H9 (cell line): ENCODE measurements around the gene FARP1. TPM values are rescaled to one million over a fixed set of nuclear protein-coding genes. Genes with fewer than 3 reads are reported as not detected.

Source experiments
- DNase-seq: peaks from one replicate; pipeline ENCODE4 v3.0.0-alpha.2; 2017
- H2AFZ ChIP-seq: one replicate; pipeline ENCODE4 v1.6.1; 2013; ENCODE audit warnings: mild to moderate bottlenecking, low read length, control low read depth, moderate library complexity
- H2AK5ac ChIP-seq: 2 replicates; pipeline ENCODE4 v1.6.1; 2013; ENCODE audit warnings: low read length, control low read depth, mixed read lengths; ENCODE audit not compliant: insufficient read length
- H2BK120ac ChIP-seq: one replicate; pipeline ENCODE4 v1.6.1; 2013; ENCODE audit warnings: low read depth, mild to moderate bottlenecking, low read length, control low read depth, inconsistent platforms; ENCODE audit not compliant: poor library complexity, severe bottlenecking
- H2BK12ac ChIP-seq: 2 replicates; pipeline ENCODE4 v1.6.1; 2013; ENCODE audit warnings: low read length, control low read depth, mixed read lengths, low read depth; ENCODE audit not compliant: insufficient read length
- H2BK15ac ChIP-seq: 2 replicates; pipeline ENCODE4 v1.6.1; 2013; ENCODE audit warnings: low read depth, low read length, control low read depth
- H2BK20ac ChIP-seq: one replicate; pipeline ENCODE4 v1.6.1; 2013; ENCODE audit warnings: low read depth, mild to moderate bottlenecking, low read length, control low read depth, inconsistent platforms; ENCODE audit not compliant: poor library complexity, severe bottlenecking
- H2BK5ac ChIP-seq: 2 replicates; pipeline ENCODE4 v1.6.1; 2013; ENCODE audit warnings: low read length, control low read depth, mixed read lengths; ENCODE audit not compliant: insufficient read length
- H3K14ac ChIP-seq: 2 replicates; pipeline ENCODE4 v1.6.1; 2013; ENCODE audit warnings: low read length, control low read depth; ENCODE audit not compliant: insufficient read depth
- H3K18ac ChIP-seq: 2 replicates; pipeline ENCODE4 v1.6.1; 2013; ENCODE audit warnings: low read depth, mild to moderate bottlenecking, mixed read lengths, low read length, control low read depth; ENCODE audit not compliant: insufficient read length
- H3K23ac ChIP-seq: 2 replicates; pipeline ENCODE4 v1.6.1; 2013; ENCODE audit warnings: low read length, control low read depth, mixed read lengths, low read depth; ENCODE audit not compliant: insufficient read length
- H3K23me2 ChIP-seq: 2 replicates; pipeline ENCODE4 v1.6.1; 2013; ENCODE audit warnings: low read depth, mild to moderate bottlenecking, mixed read lengths, low read length, control low read depth; ENCODE audit not compliant: insufficient read length, poor library complexity, severe bottlenecking
- H3K27ac ChIP-seq: 2 replicates; pipeline ENCODE4 v1.5.1; 2013; ENCODE audit warnings: low read length, control low read depth, mixed read lengths, low read depth; ENCODE audit not compliant: insufficient read length
- H3K27me3 ChIP-seq: 2 replicates; pipeline ENCODE4 v1.6.1; 2013; ENCODE audit warnings: low read length, control low read depth, inconsistent platforms; ENCODE audit not compliant: insufficient read depth
- H3K4ac ChIP-seq: 2 replicates; pipeline ENCODE4 v1.6.1; 2013; ENCODE audit warnings: low read depth, mild to moderate bottlenecking, control low read depth, inconsistent platforms, low read length, moderate library complexity
- H3K4me1 ChIP-seq: 2 replicates; pipeline ENCODE4 v1.6.1; 2013; ENCODE audit warnings: low read length, control low read depth, inconsistent platforms; ENCODE audit not compliant: insufficient read depth
- H3K4me2 ChIP-seq: 2 replicates; pipeline ENCODE4 v1.6.1; 2013; ENCODE audit warnings: low read length, control low read depth, mixed read lengths; ENCODE audit not compliant: insufficient read length, insufficient read depth
- H3K56ac ChIP-seq: 2 replicates; pipeline ENCODE4 v1.6.1; 2013; ENCODE audit warnings: low read depth, mild to moderate bottlenecking, mixed read lengths, low read length, control low read depth; ENCODE audit not compliant: insufficient read length
- H3K79me1 ChIP-seq: 2 replicates; pipeline ENCODE4 v1.6.1; 2013; ENCODE audit warnings: low read depth, mild to moderate bottlenecking, moderate library complexity, low read length, control low read depth, inconsistent platforms; ENCODE audit not compliant: insufficient read depth, poor library complexity, severe bottlenecking
- H3K79me2 ChIP-seq: 2 replicates; pipeline ENCODE4 v1.6.1; 2013; ENCODE audit warnings: low read length, control low read depth, inconsistent platforms; ENCODE audit not compliant: insufficient read depth
- H3K9ac ChIP-seq: 2 replicates; pipeline ENCODE4 v1.6.1; 2013; ENCODE audit warnings: low read length, control low read depth, mixed read lengths; ENCODE audit not compliant: insufficient read length; ENCODE audit errors: extremely low read depth
- H3K9me3 ChIP-seq: one replicate; pipeline ENCODE4 v1.6.1; 2013; ENCODE audit warnings: low read depth, low read length, inconsistent platforms; ENCODE audit not compliant: control insufficient read depth
- H3T11ph ChIP-seq: one replicate; pipeline ENCODE4 v1.6.1; 2013; ENCODE audit warnings: mild to moderate bottlenecking, low read length, control low read depth, inconsistent platforms
- H4K20me1 ChIP-seq: one replicate; pipeline ENCODE4 v1.6.1; 2013; ENCODE audit not compliant: control insufficient read depth, insufficient read length, insufficient read depth
- H4K5ac ChIP-seq: 2 replicates; pipeline ENCODE4 v1.6.1; 2013; ENCODE audit warnings: low read depth, mild to moderate bottlenecking, mixed read lengths, low read length, control low read depth; ENCODE audit not compliant: insufficient read length
- H4K8ac ChIP-seq: replicated peaks from 2 replicates; pipeline ENCODE4 v1.6.1; 2013; ENCODE audit warnings: low read length, control low read depth, mixed read lengths, low read depth; ENCODE audit not compliant: insufficient read length
- H4K91ac ChIP-seq: 2 replicates; pipeline ENCODE4 v1.6.1; 2013; ENCODE audit warnings: low read depth, mild to moderate bottlenecking, moderate library complexity, mixed read lengths, low read length, control low read depth; ENCODE audit not compliant: insufficient read length
- H3K27ac Mint-ChIP-seq, 3 experiments: 2 replicates in 2 of 3; 3 replicates in 1 of 3; pipeline ENCODE4 v1.8.0; 2020 to 2021; ENCODE audit warnings: mixed read lengths in 3 of 3, mild to moderate bottlenecking in 1 of 3, moderate library complexity in 1 of 3
- H3K27me3 Mint-ChIP-seq: 2 replicates; pipeline ENCODE4 v1.8.0; 2021; ENCODE audit warnings: low read depth, mild to moderate bottlenecking, moderate library complexity, mixed read lengths
- H3K36me3 Mint-ChIP-seq, 3 experiments: 2 replicates in 2 of 3; 3 replicates in 1 of 3; pipeline ENCODE4 v1.8.0; 2020 to 2021; ENCODE audit warnings: low read depth in 3 of 3, mixed read lengths in 3 of 3; ENCODE audit not compliant: insufficient read depth in 1 of 3
- H3K4me1 Mint-ChIP-seq, 2 experiments: 2 replicates each; pipeline ENCODE4 v1.8.0; 2020; ENCODE audit warnings: mixed read lengths in 2 of 2
- H3K4me3 Mint-ChIP-seq, 2 experiments: 2 replicates in 1 of 2; 3 replicates in 1 of 2; pipeline ENCODE4 v1.8.0; 2020 to 2021; ENCODE audit warnings: mild to moderate bottlenecking in 2 of 2, mixed read lengths in 2 of 2, moderate library complexity in 1 of 2
- H3K9me3 Mint-ChIP-seq, 2 experiments: 2 replicates in 1 of 2; 3 replicates in 1 of 2; pipeline ENCODE4 v1.8.0; 2020; ENCODE audit warnings: mild to moderate bottlenecking in 2 of 2, mixed read lengths in 2 of 2, moderate library complexity in 1 of 2
- WGBS: extraction: QIAGEN DNeasy Blood & Tissue Kit; methylation state at CpG from one replicate; pipeline ENCODE4 v1.1.7; 2013; ENCODE audit warnings: missing lambda C conversion rate, low lambda C conversion rate, mixed read lengths; ENCODE audit not compliant: insufficient read length; ENCODE audit errors: extremely low coverage; 5-methylcytosine and 5-hydroxymethylcytosine counted together
- total RNA-seq: library from RNA; stranded (reverse); gene quantifications from 2 replicates; pipeline ENCODE4 v1.2.1, GENCODE V29; 2021
- TF ChIP-seq, protein P1 (sequence below): fragments of 200-600 bp; sonication (generic); conservative IDR thresholded peaks from 3 replicates; pipeline ENCODE4 v1.8.0; 2021; ENCODE audit warnings: antibody characterized with exemption, mild to moderate bottlenecking

FARP1 gene
- total RNA-seq, 1 experiment from 2014 or later = 95.9 TPM

DNA sequence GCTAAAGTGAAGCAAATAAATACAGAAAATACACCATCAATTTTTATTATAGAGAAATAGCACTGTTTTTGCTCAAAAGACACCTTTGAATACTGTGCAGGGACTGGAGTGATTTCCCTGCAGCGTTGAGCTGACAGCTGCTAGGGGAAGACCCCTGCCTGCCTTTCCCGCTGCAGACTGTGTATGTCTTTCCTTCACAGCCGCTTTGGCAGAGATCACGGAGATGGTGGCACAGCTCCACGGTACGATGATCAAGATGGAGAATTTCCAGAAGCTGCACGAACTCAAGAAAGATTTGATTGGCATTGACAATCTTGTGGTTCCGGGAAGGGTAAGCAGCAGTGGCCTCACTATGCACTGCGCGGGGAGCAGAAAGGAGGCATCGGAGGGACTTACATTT, 292.5 kb downstream of the FARP1 start:
- DNase-seq = no peak
- H3K79me1 ChIP-seq = no peaks in the 10 kb centered on the region
- Mint-ChIP-seq H3K4me3 (no peak overlapping the region), H3K9me3 (no peaks in the 10 kb centered on the region), H3K4me1 (peaks cover 2 to 3% of the 10 kb centered on the region in 2 experiments; a peak in 2 of 4 replicates), H3K27me3 (no peaks in the 10 kb centered on the region), H3K27ac (peak overlapping the region in 1 of 3 experiments; percentile 78; a peak in 2 of 7 replicates), H3K36me3 (peaks cover 2 to 52% (median 35%) of the 10 kb centered on the region in 3 experiments; a peak in 5 of 7 replicates)
- no peak overlapping the region for H2BK120ac ChIP-seq
- H3K23ac ChIP-seq = no peak overlapping the region
- H3K9ac ChIP-seq = no peak overlapping the region
- no peak overlapping the region for H3K4me2 ChIP-seq
- H3K9me3 ChIP-seq = no peaks in the 10 kb centered on the region
- H3K23me2 ChIP-seq = no peaks in the 10 kb centered on the region
- H3K4me1 ChIP-seq = no peaks in the 10 kb centered on the region
- no peak overlapping the region for H2AFZ ChIP-seq
- no peak overlapping the region for H2BK12ac ChIP-seq
- WGBS = no CpG with 5 or more reads among the region's 11 CpGs
- no peak overlapping the region for H4K91ac ChIP-seq
- H4K8ac ChIP-seq = no peak overlapping the region
- no peaks in the 10 kb centered on the region for H3K27me3 ChIP-seq
- H2BK20ac ChIP-seq = no peak overlapping the region
- no peak overlapping the region for H2AK5ac ChIP-seq
- no peak overlapping the region for H3K27ac ChIP-seq
- no peak overlapping the region for H2BK15ac ChIP-seq
- H3K56ac ChIP-seq = no peak overlapping the region
- no peak overlapping the region for H4K5ac ChIP-seq
- H2BK5ac ChIP-seq = no peak overlapping the region
- H3K4ac ChIP-seq = no peak overlapping the region
- H4K20me1 ChIP-seq = no peaks in the 10 kb centered on the region
- H3T11ph ChIP-seq = no peak overlapping the region
- no peak overlapping the region for H3K14ac ChIP-seq
- TF ChIP-seq, protein P1, sequence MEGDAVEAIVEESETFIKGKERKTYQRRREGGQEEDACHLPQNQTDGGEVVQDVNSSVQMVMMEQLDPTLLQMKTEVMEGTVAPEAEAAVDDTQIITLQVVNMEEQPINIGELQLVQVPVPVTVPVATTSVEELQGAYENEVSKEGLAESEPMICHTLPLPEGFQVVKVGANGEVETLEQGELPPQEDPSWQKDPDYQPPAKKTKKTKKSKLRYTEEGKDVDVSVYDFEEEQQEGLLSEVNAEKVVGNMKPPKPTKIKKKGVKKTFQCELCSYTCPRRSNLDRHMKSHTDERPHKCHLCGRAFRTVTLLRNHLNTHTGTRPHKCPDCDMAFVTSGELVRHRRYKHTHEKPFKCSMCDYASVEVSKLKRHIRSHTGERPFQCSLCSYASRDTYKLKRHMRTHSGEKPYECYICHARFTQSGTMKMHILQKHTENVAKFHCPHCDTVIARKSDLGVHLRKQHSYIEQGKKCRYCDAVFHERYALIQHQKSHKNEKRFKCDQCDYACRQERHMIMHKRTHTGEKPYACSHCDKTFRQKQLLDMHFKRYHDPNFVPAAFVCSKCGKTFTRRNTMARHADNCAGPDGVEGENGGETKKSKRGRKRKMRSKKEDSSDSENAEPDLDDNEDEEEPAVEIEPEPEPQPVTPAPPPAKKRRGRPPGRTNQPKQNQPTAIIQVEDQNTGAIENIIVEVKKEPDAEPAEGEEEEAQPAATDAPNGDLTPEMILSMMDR = no peak
- H3K18ac ChIP-seq = no peak overlapping the region
- no peaks in the 10 kb centered on the region for H3K79me2 ChIP-seq
